Uterus (tissue), 2 donors: ENCODE measurements around the gene PIP4K2A.

ENCODE experiments used
- CTCF ChIP-seq, 4 experiments: fragments of 200-600 bp in 2 of 4; fragments of 450-650 bp in 2 of 4; sonication (generic) in 2 of 4; IDR thresholded peaks; one replicate each; pipeline ENCODE4 v1.5.1; 2016 to 2019; ENCODE audit warnings: antibody characterized with exemption in 4 of 4, mild to moderate bottlenecking in 2 of 4, moderate library complexity in 1 of 4
- POLR2A ChIP-seq, 2 donors: fragments of 450-650 bp; IDR thresholded peaks; one replicate each; pipeline ENCODE4 v1.6.1; 2016; ENCODE audit warnings: antibody characterized with exemption in 2 of 2, mild to moderate bottlenecking in 1 of 2, moderate library complexity in 1 of 2

GRCh38 chr10:22588462-22588861 lies 125.9 kb downstream of the PIP4K2A start:
- TF ChIP-seq CTCF (IDR thresholded peaks at IDR 0.05): no peak
- no peak for TF ChIP-seq POLR2A (IDR thresholded peaks at IDR 0.05)
